K562 (cell line): ENCODE measurements around the gene PRKG1. TPM values are rescaled to one million over a fixed set of nuclear protein-coding genes. Genes with fewer than 3 reads are reported as not detected.

ENCODE experiments used
- ATAC-seq: fragments of 200-7000 bp; cut with Tn5 transposase; 3 replicates; pipeline ENCODE4 v1.9.1; 2020; ENCODE audit warnings: moderate library complexity
- BruUV-seq: library from RNA; stranded (reverse); fragments of 400-500 nt; replicated peaks from 2 replicates; lab custom pipeline; 2021; lab: Mats Ljungman, UMichigan
- CTCF ChIA-PET: fragments of 300-600 bp; formaldehyde crosslinking; extraction: SDS; loops from one replicate; lab custom pipeline; 2021; ENCODE audit warnings: low intra/inter-chr PET ratio; lab: Yijun Ruan, JAX
- POLR2A ChIA-PET: fragments of 300-600, 350-650 bp; sonication (Branson Sonifier 250); formaldehyde crosslinking; extraction: SDS; loops from one replicate; lab custom pipeline; 2021; ENCODE audit warnings: antibody characterized with exemption, inconsistent platforms; lab: Yijun Ruan, JAX
- DNase-seq, 4 experiments: peaks; one replicate each; pipeline versions ENCODE4 v3.0.0 to v3.0.0-alpha.2; 2011 to 2018; ENCODE audit warnings: low spot score in 3 of 4, mixed read lengths in 3 of 4; ENCODE audit errors: extremely low read depth in 1 of 4
- FAIRE-seq: peaks from 2 replicates; lab custom pipeline; 2011; peaks lifted over from hg19 to GRCh38; lab: Jason Lieb, UNC
- H2AFZ ChIP-seq: 2 replicates; pipeline ENCODE4 v1.6.0; 2011; ENCODE audit warnings: low read depth, low read length, control low read depth, inconsistent platforms
- H3K27ac ChIP-seq: fragments of 200-600 bp; 3 replicates; pipeline ENCODE4 v1.8.0; 2011; ENCODE audit warnings: low read depth, mild to moderate bottlenecking, control low read depth, inconsistent platforms, low read length, moderate library complexity, mixed read lengths; ENCODE audit errors: extremely low read depth
- H3K27me3 ChIP-seq, 2 experiments: fragments of 300-600 bp in 1 of 2; 2 replicates in 1 of 2; 3 replicates in 1 of 2; pipeline versions ENCODE4 v1.6.0 to v1.8.0; 2011; ENCODE audit warnings: inconsistent platforms in 2 of 2, low read length in 2 of 2, mild to moderate bottlenecking in 1 of 2, mixed read lengths in 1 of 2, moderate library complexity in 1 of 2; ENCODE audit not compliant: control insufficient read depth in 2 of 2, insufficient read depth in 2 of 2
- H3K36me3 ChIP-seq: fragments of 300-600 bp; 3 replicates; pipeline ENCODE4 v1.8.0; 2011; ENCODE audit warnings: mild to moderate bottlenecking, low read length, inconsistent platforms; ENCODE audit not compliant: control insufficient read depth, insufficient read depth
- H3K4me1 ChIP-seq, 2 experiments: fragments of 200-600 bp in 1 of 2; replicated peaks in 1 of 2; 2 replicates in 1 of 2; 3 replicates in 1 of 2; pipeline versions ENCODE4 v1.5.1 to v1.8.0; 2011; ENCODE audit warnings: inconsistent platforms in 2 of 2, low read length in 2 of 2, mild to moderate bottlenecking in 1 of 2, mixed read lengths in 1 of 2, moderate library complexity in 1 of 2; ENCODE audit not compliant: control insufficient read depth in 2 of 2, insufficient read depth in 2 of 2
- H3K4me2 ChIP-seq: 2 replicates; pipeline ENCODE4 v1.6.1; 2011; ENCODE audit warnings: low read length, control low read depth, inconsistent platforms, mixed read lengths; ENCODE audit not compliant: insufficient read depth
- H3K4me3 ChIP-seq: fragments of 200-600 bp; sonication (generic), shearing (Covaris generic); 2 replicates; pipeline ENCODE4 v1.5.1; 2016; ENCODE audit warnings: control low read depth, inconsistent platforms
- H3K79me2 ChIP-seq: fragments of 200-600 bp; 3 replicates; pipeline ENCODE4 v1.8.0; 2011; ENCODE audit warnings: low read length, inconsistent platforms; ENCODE audit not compliant: control insufficient read depth, insufficient read depth
- H3K9ac ChIP-seq, 2 experiments: 2 replicates each; pipeline versions ENCODE4 v1.6.0 to v1.6.1; 2011; ENCODE audit warnings: low read depth in 2 of 2, low read length in 2 of 2, control low read depth in 1 of 2, inconsistent platforms in 1 of 2, mild to moderate bottlenecking in 1 of 2, mixed read lengths in 1 of 2; ENCODE audit not compliant: insufficient read depth in 1 of 2
- H3K9me1 ChIP-seq: one replicate; pipeline ENCODE4 v1.6.0; 2011; ENCODE audit warnings: inconsistent platforms, mild to moderate bottlenecking, low read length, moderate library complexity; ENCODE audit not compliant: control insufficient read depth, insufficient read depth
- H3K9me3 ChIP-seq: replicated peaks from 2 replicates; pipeline ENCODE4 v1.5.1; 2011; ENCODE audit warnings: low read depth, low read length, inconsistent platforms; ENCODE audit not compliant: control insufficient read depth, insufficient read depth
- H4K20me1 ChIP-seq: replicated peaks from 2 replicates; pipeline ENCODE4 v1.6.1; 2011; ENCODE audit warnings: low read length, inconsistent platforms, mixed read lengths; ENCODE audit not compliant: control insufficient read depth, insufficient read depth
- BDP1 ChIP-seq: IDR thresholded peaks from 3 replicates; pipeline ENCODE4 v1.6.1; 2011; ENCODE audit not compliant: insufficient read length, insufficient read depth
- BRD4 ChIP-seq: fragments of 200-600 bp; sonication (generic); IDR thresholded peaks from 2 replicates; pipeline ENCODE4 v1.6.1; 2017; ENCODE audit warnings: inconsistent platforms
- C11orf30 ChIP-seq: fragments of 450-650 bp; IDR thresholded peaks from 2 replicates; pipeline ENCODE4 v1.6.1; 2016; ENCODE audit warnings: low read depth, mild to moderate bottlenecking
- CAMTA2 ChIP-seq: fragments of 250-450 bp; sonication (Bioruptor Pico); conservative IDR thresholded peaks from 2 replicates; pipeline ENCODE4 v1.5.1; 2022
- CTCF ChIP-seq, 3 experiments: IDR thresholded peaks in 2 of 3; conservative IDR thresholded peaks in 1 of 3; 2 replicates each; pipeline ENCODE4 v1.5.1; 2011 to 2012; ENCODE audit warnings: low read length in 3 of 3, mild to moderate bottlenecking in 3 of 3, control low read depth in 2 of 3, improper control_type of control experiment in 1 of 3, inconsistent platforms in 1 of 3, low read depth in 1 of 3, mixed read lengths in 1 of 3, moderate library complexity in 1 of 3; ENCODE audit not compliant: insufficient read depth in 2 of 3
- FOS ChIP-seq: IDR thresholded peaks from 3 replicates; pipeline ENCODE4 v1.6.1; 2011; ENCODE audit not compliant: insufficient read length; ENCODE audit errors: extremely low read depth
- FOXM1 ChIP-seq, 2 experiments: fragments of 450-650 bp in 1 of 2; sonication (generic) in 1 of 2; formaldehyde crosslinking in 1 of 2; IDR thresholded peaks; 2 replicates each; pipeline versions ENCODE4 v1.6.1 to v1.9.0; 2017 to 2022; ENCODE audit warnings: low read depth in 2 of 2, mild to moderate bottlenecking in 2 of 2, missing genetic modification reagents in 1 of 2, moderate library complexity in 1 of 2
- KLF6 ChIP-seq: fragments of 250-450 bp; sonication (Bioruptor Pico); IDR thresholded peaks from 2 replicates; pipeline ENCODE4 v1.4.0; 2020; ENCODE audit warnings: mild to moderate bottlenecking, moderate library complexity, borderline replicate concordance
- MAFF ChIP-seq: IDR thresholded peaks from 2 replicates; pipeline ENCODE4 v1.6.1; 2012; ENCODE audit warnings: low read length, improper control_type of control experiment
- MAFG ChIP-seq: fragments of 450-650 bp; conservative IDR thresholded peaks from 2 replicates; pipeline ENCODE4 v1.6.1; 2016; ENCODE audit warnings: missing genetic modification characterization, missing compliant biosample characterization
- MAFK ChIP-seq: IDR thresholded peaks from 2 replicates; pipeline ENCODE4 v1.6.1; 2011; ENCODE audit warnings: low read length, improper control_type of control experiment
- NFXL1 ChIP-seq: fragments of 450-650 bp; formaldehyde crosslinking; IDR thresholded peaks from 2 replicates; pipeline ENCODE4 v1.4.0; 2021; ENCODE audit warnings: mild to moderate bottlenecking
- STAG1 ChIP-seq: sonication (generic); formaldehyde crosslinking; IDR thresholded peaks from 2 replicates; pipeline ENCODE4 v1.5.0; 2020; ENCODE audit warnings: missing genetic modification reagents, borderline replicate concordance
- TAF7 ChIP-seq: fragments of 450-650 bp; IDR thresholded peaks from 2 replicates; pipeline ENCODE4 v1.6.1; 2016; ENCODE audit warnings: missing genetic modification characterization, missing compliant biosample characterization
- TEAD2 ChIP-seq: fragments of 450-650 bp; IDR thresholded peaks from 2 replicates; pipeline ENCODE4 v1.6.1; 2016; ENCODE audit warnings: missing genetic modification characterization, control low read depth, missing compliant biosample characterization
- TFAM ChIP-seq: fragments of 250-450 bp; sonication (Bioruptor Pico); conservative IDR thresholded peaks from 2 replicates; pipeline ENCODE4 v1.5.0; 2021; ENCODE audit warnings: mild to moderate bottlenecking, moderate library complexity
- XRCC4 ChIP-seq: IDR thresholded peaks from one replicate; pipeline ENCODE4 v1.6.1; 2011; ENCODE audit not compliant: insufficient read depth, insufficient read length; ENCODE audit errors: extremely low read depth
- ZC3H11A ChIP-seq: IDR thresholded peaks from 2 replicates; pipeline ENCODE4 v1.6.1; 2012; ENCODE audit warnings: low read depth, low read length, improper control_type of control experiment
- ZC3H4 ChIP-seq: sonication (generic); formaldehyde crosslinking; IDR thresholded peaks from 2 replicates; pipeline ENCODE4 v1.9.0; 2021; ENCODE audit warnings: missing genetic modification reagents, borderline replicate concordance
- ZFP1 ChIP-seq: fragments of 450-650 bp; formaldehyde crosslinking; IDR thresholded peaks from 2 replicates; pipeline ENCODE4 v1.4.0; 2020; ENCODE audit warnings: mild to moderate bottlenecking, mixed read lengths
- ZNF143 ChIP-seq: sonication (generic); formaldehyde crosslinking; IDR thresholded peaks from 2 replicates; pipeline ENCODE4 v1.9.0; 2022; ENCODE audit warnings: mild to moderate bottlenecking, missing genetic modification reagents
- ZNF175 ChIP-seq: fragments of 200-800 bp; sonication (Bioruptor generic); IDR thresholded peaks from 2 replicates; pipeline ENCODE4 v1.6.1; 2016; ENCODE audit warnings: low read depth, mild to moderate bottlenecking, missing genetic modification characterization, missing compliant biosample characterization
- ZNF3 ChIP-seq: fragments of 250-450 bp; sonication (Bioruptor Pico); IDR thresholded peaks from 2 replicates; pipeline ENCODE4 v1.5.0; 2021; ENCODE audit warnings: mild to moderate bottlenecking, moderate library complexity
- ZNF316 ChIP-seq: fragments of 450-650 bp; IDR thresholded peaks from 2 replicates; pipeline ENCODE4 v1.6.1; 2016
- ZNF408 ChIP-seq: fragments of 250-450 bp; sonication (Bioruptor Pico); IDR thresholded peaks from 2 replicates; pipeline ENCODE4 v1.4.0; 2020; ENCODE audit warnings: low read depth, mild to moderate bottlenecking, moderate library complexity
- ZNF444 ChIP-seq: fragments of 250-450 bp; sonication (Bioruptor Pico); IDR thresholded peaks from 2 replicates; pipeline ENCODE4 v1.4.0; 2020; ENCODE audit warnings: mild to moderate bottlenecking, moderate library complexity
- WGBS: fragments of 100-300 bp; shearing (Covaris generic); methylation state at CpG from one replicate; pipeline ENCODE4 v1.1.6; 2016; ENCODE audit warnings: low coverage, mixed read lengths; ENCODE audit not compliant: insufficient coverage; ENCODE audit errors: missing lambda C conversion rate; 5-methylcytosine and 5-hydroxymethylcytosine counted together
- in situ Hi-C: fragments of 300-500 bp; cut with MboI; formaldehyde crosslinking; loops from 4 replicates; pipeline ENCODE4 v1.15.0; 2018; ENCODE audit warnings: inconsistent platforms, mixed read lengths
- intact Hi-C: fragments of 100-400 bp; cut with micrococcal nuclease; formaldehyde crosslinking; loops from 2 replicates; pipeline ENCODE4 v1.14.2; 2022
- polyA plus RNA-seq, 8 experiments: library from polyadenylated mRNA; depleted of rRNA in 4 of 8; stranded (reverse) in 5 of 8; unstranded in 3 of 8; fragments of >200 nt; fragmentation: Nextera tagmentation in 2 of 8; fragmentation: Illumina TruSeq in 1 of 8; extraction: Ambion mirVana in 2 of 8; extraction: Trizol in 1 of 8; gene quantifications; 2 replicates each; pipeline versions ENCODE4 v1.2.1 to v1.2.3, GENCODE V29; 2011 to 2014; ENCODE audit warnings: inconsistent platforms in 1 of 8, missing spikeins in 1 of 8
- total RNA-seq, 7 experiments: library from RNA; depleted of rRNA in 6 of 7; stranded (reverse); fragments of >200 nt in 6 of 7; fragmentation: Illumina TruSeq in 2 of 7; extraction: Trizol in 2 of 7; gene quantifications; 2 replicates each; pipeline versions ENCODE4 v1.2.1 to v1.2.3, GENCODE V29; 2011 to 2021; ENCODE audit warnings: low replicate concordance in 1 of 7

The PRKG1 gene
- total and polyA plus RNA-seq, 9 of the 15 experiments (the other 6 are each of a cell fraction or from before 2014, with no cell fraction given), result 0.22 TPM; not detected in 8

- H3K4me3 ChIP-seq, result no peak overlapping the region
- 0% methylated on average over 1 of the region's 1 CpG for WGBS
- CTCF ChIA-PET, result no interaction called here
- in situ Hi-C loops, result no loop called here
- H3K9me3 ChIP-seq, result no peaks in the 10 kb centered on the region
- no peaks in the 10 kb centered on the region for H3K9me1 ChIP-seq
- BruUV-seq, result no TSS peak
- no peaks in the 10 kb centered on the region for H4K20me1 ChIP-seq
- FAIRE-seq (no peak), DNase-seq (no peak), ATAC-seq (no peak)
- H3K27ac ChIP-seq, result no peak overlapping the region
- H3K9ac ChIP-seq, result no peak overlapping the region
- H3K4me1 ChIP-seq, result no peaks in the 10 kb centered on the region
- intact Hi-C loops, result no loop called here
- no peaks in the 10 kb centered on the region for H3K27me3 ChIP-seq
- no peak overlapping the region for H2AFZ ChIP-seq
- no peaks in the 10 kb centered on the region for H3K79me2 ChIP-seq
- H3K4me2 ChIP-seq, result no peak overlapping the region
- POLR2A ChIA-PET, result no interaction called here
- H3K36me3 ChIP-seq, result no peaks in the 10 kb centered on the region
- TF ChIP-seq TAF7 (tag), result no peak
- TF ChIP-seq MAFF, result peak; percentile 92
- TF ChIP-seq TFAM, result no peak
- TF ChIP-seq CTCF (IDR thresholded peaks at IDR 0.05 in 2 of 3, conservative IDR thresholded peaks at IDR 0.05 in 1 of 3; ENCODE audit: insufficient read depth in 2 of 3, low read depth in 1 of 3, low read length in 3 of 3), result no peak
- no peak for TF ChIP-seq ZNF175 (CRISPR knock-in tag)
- no peak for TF ChIP-seq XRCC4
- no peak for TF ChIP-seq ZC3H4 (CRISPR knock-in tag)
- TF ChIP-seq FOS, result no peak
- no peak for TF ChIP-seq CAMTA2
- TF ChIP-seq ZNF3, result no peak
- no peak for TF ChIP-seq ZNF143 (CRISPR knock-in tag)
- TF ChIP-seq BRD4, result no peak
- peak; percentile 93 for TF ChIP-seq MAFK
- TF ChIP-seq KLF6, result no peak
- TF ChIP-seq TEAD2 (tag), result no peak
- TF ChIP-seq ZFP1 (CRISPR knock-in tag), result no peak
- TF ChIP-seq MAFG (tag), result peak; percentile 78
- no peak for TF ChIP-seq STAG1
- peak; percentile 73 for TF ChIP-seq C11orf30
- no peak for TF ChIP-seq NFXL1 (CRISPR knock-in tag)
- no peak for TF ChIP-seq ZNF408
- TF ChIP-seq ZNF316, result peak; percentile 84
- TF ChIP-seq ZNF444 (CRISPR knock-in tag), result no peak
- TF ChIP-seq FOXM1 (IDR thresholded peaks at IDR 0.05; ENCODE audit: low read depth), result no peak
- TF ChIP-seq FOXM1 (CRISPR knock-in tag; IDR thresholded peaks at IDR 0.05; ENCODE audit: low read depth), result no peak
- no peak for TF ChIP-seq ZC3H11A
- TF ChIP-seq BDP1, result no peak
Measured at GRCh38 chr10:52337225-52337624, 1262.9 kb downstream of the PRKG1 start.
